Skin epidermis (tissue), 12 donors: ENCODE results near the gene SASH3.
A peak's percentile ranks its signal among the peaks of the same experiment; 100 is the strongest.

Experiments used
- H3K27ac ChIP-seq, 21 experiments: fragments of 200-600 bp; sonication (generic) in 11 of 21; one replicate each; pipeline ENCODE4 v1.5.0; 2020; ENCODE audit warnings: mild to moderate bottlenecking in 3 of 21, inconsistent platforms in 2 of 21, moderate library complexity in 2 of 21
- H3K4me3 ChIP-seq, 7 experiments: fragments of 200-600 bp; sonication (generic) in 2 of 7; one replicate each; pipeline ENCODE4 v1.5.0; 2020; ENCODE audit warnings: inconsistent platforms in 2 of 7, mild to moderate bottlenecking in 2 of 7, moderate library complexity in 1 of 7

Gene SASH3

GRCh38 chrX:129842510-129843208 is 62.9 kb downstream of the SASH3 start:
- Histone ChIP-seq H3K27ac (peak overlapping the region; percentile 13 to 92 (median 81)), H3K4me3 (peak overlapping the region; percentile 47 to 85 (median 68))

GRCh38 chrX:129843209-129843458 is 63.4 kb downstream of the SASH3 start:
- H3K4me3 ChIP-seq, result peak overlapping the region; percentile 47 to 85 (median 68)
- peak overlapping the region; percentile 16 to 92 (median 81) for H3K27ac ChIP-seq

GRCh38 chrX:129843459-129844306 is 63.9 kb downstream of the SASH3 start, which contains the start of gene ZDHHC9:
TSS of gene ZDHHC9 (minus strand) at chrX:129843886. CDS start at chrX:129841945, 1,941 bp downstream.
- peak within 1 kb of the TSS; percentile 16 to 92 (median 81) for H3K27ac ChIP-seq
- H3K4me3 ChIP-seq, result peak within 1 kb of the TSS; percentile 47 to 85 (median 68)
